Measurements from ENCODE around the gene DOCK9.

Gene DOCK9

GRCh38 chr13:98965325-98965724, 12.5 kb downstream of the DOCK9 start:
- Histone ChIP-seq H3K4me1 (ENCODE audit: control insufficient read depth in 1 of 2, insufficient read depth in 2 of 2, low read length in 2 of 2) (peaks cover 22 to 31% of the 10 kb centered on the region in 2 experiments), H3K4me3 (ENCODE audit: low read depth, low read length) (no peak overlapping the region), H2BK5ac (ENCODE audit: low read depth, low read length, poor library complexity) (no peak overlapping the region), H3K36me3 (ENCODE audit: control insufficient read depth in 1 of 2, insufficient read depth in 2 of 2, low read length in 2 of 2) (peaks cover 2 to 4% of the 10 kb centered on the region in 2 experiments), H3K79me2 (ENCODE audit: control insufficient read depth, insufficient read depth, low read length, poor library complexity) (peaks cover 5% of the 10 kb centered on the region), H3K9ac (ENCODE audit: low read length) (no peak overlapping the region), H2BK12ac (ENCODE audit: low read length) (no peak overlapping the region), H3K9me3 (ENCODE audit: insufficient read depth, low read depth, low read length) (no peaks in the 10 kb centered on the region), H3K23ac (ENCODE audit: low read length) (no peak overlapping the region), H2BK120ac (ENCODE audit: insufficient read depth, low read length, poor library complexity) (no peak overlapping the region), H2AFZ (ENCODE audit: insufficient read depth, low read length, poor library complexity) (no peak overlapping the region), H4K91ac (ENCODE audit: low read depth, low read length) (no peak overlapping the region), H3K79me1 (ENCODE audit: low read length) (peaks cover 14% of the 10 kb centered on the region), H3K18ac (ENCODE audit: low read length) (no peak overlapping the region), H3K4ac (ENCODE audit: low read depth, low read length) (no peak overlapping the region), H3K14ac (ENCODE audit: low read length) (no peak overlapping the region), H3K27ac (ENCODE audit: low read depth, low read length) (no peak overlapping the region), H4K12ac (ENCODE audit: low read depth, low read length) (no peak overlapping the region), H3K4me2 (ENCODE audit: low read length) (no peak overlapping the region), H2AK5ac (ENCODE audit: low read length) (no peak overlapping the region), H3K27me3 (ENCODE audit: insufficient read depth, low read length) (no peaks in the 10 kb centered on the region), H4K8ac (ENCODE audit: low read depth, low read length) (no peak overlapping the region)
- DNase-seq: no peak
- no CpG with 5 or more reads among the region's 2 CpGs for WGBS (ENCODE audit: extremely low coverage, insufficient coverage, insufficient read length)

GRCh38 chr13:98963917-98964316, 13.9 kb downstream of the DOCK9 start:
- Histone ChIP-seq H3K4me2 (ENCODE audit: low read length) (no peak overlapping the region), H3K27ac (ENCODE audit: low read depth, low read length) (no peak overlapping the region), H3K4me3 (ENCODE audit: low read depth, low read length) (no peak overlapping the region), H4K91ac (ENCODE audit: low read depth, low read length) (no peak overlapping the region), H3K27me3 (ENCODE audit: insufficient read depth, low read length) (no peaks in the 10 kb centered on the region), H2AK5ac (ENCODE audit: low read length) (no peak overlapping the region), H2BK12ac (ENCODE audit: low read length) (no peak overlapping the region), H2BK5ac (ENCODE audit: low read depth, low read length, poor library complexity) (no peak overlapping the region), H3K79me1 (ENCODE audit: low read length) (peaks cover 12% of the 10 kb centered on the region), H3K36me3 (ENCODE audit: control insufficient read depth in 1 of 2, insufficient read depth in 2 of 2, low read length in 2 of 2) (peaks cover 2 to 6% of the 10 kb centered on the region in 2 experiments), H3K9me3 (ENCODE audit: insufficient read depth, low read depth, low read length) (no peaks in the 10 kb centered on the region), H3K79me2 (ENCODE audit: control insufficient read depth, insufficient read depth, low read length, poor library complexity) (peaks cover 2% of the 10 kb centered on the region), H2AFZ (ENCODE audit: insufficient read depth, low read length, poor library complexity) (no peak overlapping the region), H3K9ac (ENCODE audit: low read length) (no peak overlapping the region), H3K18ac (ENCODE audit: low read length) (no peak overlapping the region), H3K4ac (ENCODE audit: low read depth, low read length) (no peak overlapping the region), H2BK120ac (ENCODE audit: insufficient read depth, low read length, poor library complexity) (no peak overlapping the region), H4K8ac (ENCODE audit: low read depth, low read length) (no peak overlapping the region), H3K14ac (ENCODE audit: low read length) (no peak overlapping the region), H4K12ac (ENCODE audit: low read depth, low read length) (no peak overlapping the region), H3K4me1 (ENCODE audit: control insufficient read depth in 1 of 2, insufficient read depth in 2 of 2, low read length in 2 of 2) (peaks cover 20 to 33% of the 10 kb centered on the region in 2 experiments), H3K23ac (ENCODE audit: low read length) (no peak overlapping the region)
- DNase-seq: no peak
- WGBS (ENCODE audit: extremely low coverage, insufficient coverage, insufficient read length): no CpG with 5 or more reads among the region's 2 CpGs

GRCh38 chr13:98962901-98963590, 14.8 kb downstream of the DOCK9 start:
- Histone ChIP-seq H3K27ac (ENCODE audit: low read depth, low read length) (no peak overlapping the region), H3K14ac (ENCODE audit: low read length) (peak overlapping the region; percentile 50), H3K79me2 (ENCODE audit: control insufficient read depth, insufficient read depth, low read length, poor library complexity) (peaks cover 4% of the 10 kb centered on the region), H3K79me1 (ENCODE audit: low read length) (peaks cover 12% of the 10 kb centered on the region), H3K36me3 (ENCODE audit: control insufficient read depth in 1 of 2, insufficient read depth in 2 of 2, low read length in 2 of 2) (peaks cover 2 to 6% of the 10 kb centered on the region in 2 experiments), H3K23ac (ENCODE audit: low read length) (no peak overlapping the region), H2BK12ac (ENCODE audit: low read length) (peak overlapping the region; percentile 21), H3K4me3 (ENCODE audit: low read depth, low read length) (no peak overlapping the region), H3K4me1 (ENCODE audit: control insufficient read depth in 1 of 2, insufficient read depth in 2 of 2, low read length in 2 of 2) (peaks cover 20 to 33% of the 10 kb centered on the region in 2 experiments), H3K18ac (ENCODE audit: low read length) (peak overlapping the region; percentile 25), H2AFZ (ENCODE audit: insufficient read depth, low read length, poor library complexity) (no peak overlapping the region), H2AK5ac (ENCODE audit: low read length) (peak overlapping the region; percentile 49), H4K91ac (ENCODE audit: low read depth, low read length) (peak overlapping the region; percentile 78), H4K8ac (ENCODE audit: low read depth, low read length) (no peak overlapping the region), H3K4ac (ENCODE audit: low read depth, low read length) (peak overlapping the region; percentile 16), H3K9ac (ENCODE audit: low read length) (no peak overlapping the region), H2BK5ac (ENCODE audit: low read depth, low read length, poor library complexity) (peak overlapping the region; percentile 24), H3K9me3 (ENCODE audit: insufficient read depth, low read depth, low read length) (no peaks in the 10 kb centered on the region), H3K27me3 (ENCODE audit: insufficient read depth, low read length) (no peaks in the 10 kb centered on the region), H3K4me2 (ENCODE audit: low read length) (no peak overlapping the region), H4K12ac (ENCODE audit: low read depth, low read length) (no peak overlapping the region), H2BK120ac (ENCODE audit: insufficient read depth, low read length, poor library complexity) (peak overlapping the region; percentile 10)
- WGBS (ENCODE audit: extremely low coverage, insufficient coverage, insufficient read length): no CpG with 5 or more reads among the region's 9 CpGs
- DNase-seq: no peak

GRCh38 chr13:98961503-98962105, 16.3 kb downstream of the DOCK9 start:
- peak; percentile 89 to 94 for DNase-seq
- Histone ChIP-seq H2AK5ac (ENCODE audit: low read length) (no peak overlapping the region), H2AFZ (ENCODE audit: insufficient read depth, low read length, poor library complexity) (no peak overlapping the region), H3K4me2 (ENCODE audit: low read length) (peak overlapping the region; percentile 22), H3K9me3 (ENCODE audit: insufficient read depth, low read depth, low read length) (no peaks in the 10 kb centered on the region), H4K8ac (ENCODE audit: low read depth, low read length) (no peak overlapping the region), H3K18ac (ENCODE audit: low read length) (peak overlapping the region; percentile 43), H2BK120ac (ENCODE audit: insufficient read depth, low read length, poor library complexity) (peak overlapping the region; percentile 4), H3K4me1 (ENCODE audit: control insufficient read depth in 1 of 2, insufficient read depth in 2 of 2, low read length in 2 of 2) (peaks cover 20 to 33% of the 10 kb centered on the region in 2 experiments), H3K27ac (ENCODE audit: low read depth, low read length) (peak overlapping the region; percentile 73), H3K23ac (ENCODE audit: low read length) (no peak overlapping the region), H3K4ac (ENCODE audit: low read depth, low read length) (no peak overlapping the region), H3K4me3 (ENCODE audit: low read depth, low read length) (no peak overlapping the region), H3K27me3 (ENCODE audit: insufficient read depth, low read length) (no peaks in the 10 kb centered on the region), H2BK12ac (ENCODE audit: low read length) (no peak overlapping the region), H3K14ac (ENCODE audit: low read length) (no peak overlapping the region), H3K36me3 (ENCODE audit: control insufficient read depth in 1 of 2, insufficient read depth in 2 of 2, low read length in 2 of 2) (peaks cover 2 to 6% of the 10 kb centered on the region in 2 experiments), H3K79me1 (ENCODE audit: low read length) (peaks cover 12% of the 10 kb centered on the region), H4K91ac (ENCODE audit: low read depth, low read length) (peak overlapping the region; percentile 41), H3K9ac (ENCODE audit: low read length) (no peak overlapping the region), H3K79me2 (ENCODE audit: control insufficient read depth, insufficient read depth, low read length, poor library complexity) (peaks cover 3% of the 10 kb centered on the region), H2BK5ac (ENCODE audit: low read depth, low read length, poor library complexity) (peak overlapping the region; percentile 69), H4K12ac (ENCODE audit: low read depth, low read length) (no peak overlapping the region)
- no CpG with 5 or more reads among the region's 7 CpGs for WGBS (ENCODE audit: extremely low coverage, insufficient coverage, insufficient read length)

Data from trophoblast cell (in vitro differentiated cells and primary cell).